NCI-H226 (cell line): ENCODE data around the gene POLN.
A peak's percentile ranks its signal among the peaks of the same experiment; 100 is the strongest.

ENCODE experiments used
- DNase-seq: peaks from one replicate; pipeline ENCODE4 v3.0.0-alpha.2; 2015

The POLN gene

GRCh38 chr4:2262145-2262943 lies 20.4 kb upstream of the POLN start:
- DNase-seq, result peak; percentile 97

GRCh38 chr4:2261853-2262144 lies 19.9 kb upstream of the POLN start, which contains the start of gene MXD4:
Gene MXD4, minus strand, starts transcription at chr4:2262109. Its CDS starts 129 bp downstream, at chr4:2261980.
- DNase-seq, result no peak

GRCh38 chr4:2261110-2261852 lies 19.4 kb upstream of the POLN start:
- peak; percentile 35 for DNase-seq

- DNase-seq, result no peak
Observed at GRCh38 chr4:2260344-2261109, 18.6 kb upstream of the POLN start.

GRCh38 chr4:2259541-2260343 lies 17.8 kb upstream of the POLN start:
- no peak for DNase-seq

- no peak for DNase-seq
Observed at GRCh38 chr4:2259036-2259540, 17.2 kb upstream of the POLN start.

GRCh38 chr4:2258091-2259035 lies 16.4 kb upstream of the POLN start:
- DNase-seq, result no peak

GRCh38 chr4:2257361-2258081 lies 15.6 kb upstream of the POLN start:
- DNase-seq, result no peak

- DNase-seq, result no peak
Observed at GRCh38 chr4:2256781-2257191, 14.9 kb upstream of the POLN start.

GRCh38 chr4:2256156-2256731 lies 14.3 kb upstream of the POLN start:
- no peak for DNase-seq

GRCh38 chr4:2255501-2256155 lies 13.7 kb upstream of the POLN start:
- DNase-seq, result peak; percentile 96

- DNase-seq, result peak; percentile 15
Observed at GRCh38 chr4:2254665-2255500, 13.0 kb upstream of the POLN start.

GRCh38 chr4:2253160-2254084 lies 11.5 kb upstream of the POLN start:
- no peak for DNase-seq

GRCh38 chr4:2252530-2253091 lies 10.7 kb upstream of the POLN start:
- DNase-seq, result no peak

- DNase-seq, result no peak
Observed at GRCh38 chr4:2251795-2252529, 10.0 kb upstream of the POLN start.

- DNase-seq, result no peak
Observed at GRCh38 chr4:2251073-2251794, 9.3 kb upstream of the POLN start.
